GM19328 (cell line): Measurements from ENCODE around the gene RIC8B.

Experiments
- ATAC-seq: cut with Tn5 transposase; IDR thresholded peaks from one replicate; pipeline ENCODE4 v1.9.1; 2021; ENCODE audit warnings: mild to moderate bottlenecking, moderate library complexity; ENCODE audit not compliant: unreplicated experiment

The RIC8B gene

GRCh38 chr12:106758349-106759110 lies 16.0 kb upstream of the RIC8B start:
- no peak for ATAC-seq

GRCh38 chr12:106759526-106760183 lies 14.8 kb upstream of the RIC8B start:
- ATAC-seq: peak; percentile 34

GRCh38 chr12:106760184-106760531 lies 14.3 kb upstream of the RIC8B start:
- ATAC-seq: peak; percentile 98

- ATAC-seq: no peak
Measured at GRCh38 chr12:106764220-106764619, 10.3 kb upstream of the RIC8B start.

GRCh38 chr12:106764738-106765137 lies 9.7 kb upstream of the RIC8B start:
- no peak for ATAC-seq

- no peak for ATAC-seq
Measured at GRCh38 chr12:106766393-106766826, 8.1 kb upstream of the RIC8B start.

- ATAC-seq: no peak
Measured at GRCh38 chr12:106767206-106767605, 7.3 kb upstream of the RIC8B start.

GRCh38 chr12:106767954-106768822 lies 6.3 kb upstream of the RIC8B start:
- no peak for ATAC-seq

GRCh38 chr12:106769078-106769477 lies 5.4 kb upstream of the RIC8B start:
- ATAC-seq: no peak

GRCh38 chr12:106769546-106769945 lies 4.9 kb upstream of the RIC8B start:
- ATAC-seq: no peak

- ATAC-seq: no peak
Measured at GRCh38 chr12:106771425-106771824, 3.1 kb upstream of the RIC8B start.

- no peak for ATAC-seq
Measured at GRCh38 chr12:106773286-106774004, 1.0 kb upstream of the RIC8B start.

- ATAC-seq: no peak
Measured at GRCh38 chr12:106774808-106775524, 484 bp downstream of the RIC8B start.

- ATAC-seq: no peak
Measured at GRCh38 chr12:106776897-106777296, 2.4 kb downstream of the RIC8B start.

- ATAC-seq: no peak
Measured at GRCh38 chr12:106780010-106780631, 5.6 kb downstream of the RIC8B start.

GRCh38 chr12:106782619-106783018 lies 8.1 kb downstream of the RIC8B start:
- no peak for ATAC-seq

- ATAC-seq: no peak
Measured at GRCh38 chr12:106783515-106783914, 9.0 kb downstream of the RIC8B start.

GRCh38 chr12:106790020-106790419 lies 15.5 kb downstream of the RIC8B start:
- no peak for ATAC-seq

- ATAC-seq: no peak
Measured at GRCh38 chr12:106791531-106791930, 17.0 kb downstream of the RIC8B start.

GRCh38 chr12:106794369-106794768 lies 19.9 kb downstream of the RIC8B start:
- ATAC-seq: no peak
